ENCODE data around the gene ANKS4B. TPM values are rescaled to one million over a fixed set of nuclear protein-coding genes. Genes with fewer than 3 reads are reported as not detected.
"Not testable (repeated sequence)": the region's sequence is repeated elsewhere in the genome, so short reads cannot be mapped to it uniquely, and the experiment has no call there.

The ANKS4B gene
- total RNA-seq, 2 donors from 2014 or later = 0.78 TPM; not detected in 1

DNA sequence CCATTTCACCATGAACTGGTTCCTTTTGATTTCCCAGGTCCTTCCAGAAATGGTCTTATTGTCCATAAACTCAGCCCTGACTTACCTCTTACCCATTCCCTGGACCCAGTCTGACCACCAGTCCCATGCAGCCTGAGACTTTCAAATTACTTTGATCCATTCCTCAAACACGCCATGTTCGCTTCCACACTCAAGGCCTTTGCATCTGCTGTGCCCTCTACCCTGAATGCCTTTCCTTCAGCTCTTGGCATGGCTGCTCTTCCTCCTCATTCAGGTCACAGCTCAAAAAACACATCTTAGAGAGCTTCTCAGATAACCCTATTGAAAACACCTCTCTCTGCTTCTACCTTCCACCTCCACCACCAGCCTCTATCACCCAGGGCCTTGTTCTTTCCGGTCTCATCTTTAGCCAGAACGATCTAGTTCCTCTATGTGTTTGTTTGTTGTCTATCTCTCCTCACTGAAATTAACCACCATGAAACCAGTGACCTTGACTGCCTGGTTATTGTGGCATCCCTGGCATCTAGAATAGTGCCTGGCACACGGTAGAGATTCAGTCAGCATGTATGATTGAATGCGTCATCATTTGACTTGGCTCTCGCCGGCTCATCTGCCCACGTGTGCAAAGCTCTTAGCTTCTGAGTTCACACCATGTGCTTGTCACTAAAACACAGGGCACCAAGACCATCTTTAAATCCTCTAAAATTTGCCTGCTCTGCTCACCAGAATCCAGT is 31.8 kb downstream of the ANKS4B start:
- no peaks in the 10 kb centered on the region for H3K36me3 ChIP-seq (replicated peaks in 1 of 2; ENCODE audit: insufficient read depth in 1 of 2, low read depth in 2 of 2)
- no peaks in the 10 kb centered on the region for H3K9me3 ChIP-seq
- peaks cover 10% of the 10 kb centered on the region for H3K4me1 ChIP-seq
- TF ChIP-seq POLR2A (IDR thresholded peaks at IDR 0.05) = no peak
- TF ChIP-seq, protein P1, sequence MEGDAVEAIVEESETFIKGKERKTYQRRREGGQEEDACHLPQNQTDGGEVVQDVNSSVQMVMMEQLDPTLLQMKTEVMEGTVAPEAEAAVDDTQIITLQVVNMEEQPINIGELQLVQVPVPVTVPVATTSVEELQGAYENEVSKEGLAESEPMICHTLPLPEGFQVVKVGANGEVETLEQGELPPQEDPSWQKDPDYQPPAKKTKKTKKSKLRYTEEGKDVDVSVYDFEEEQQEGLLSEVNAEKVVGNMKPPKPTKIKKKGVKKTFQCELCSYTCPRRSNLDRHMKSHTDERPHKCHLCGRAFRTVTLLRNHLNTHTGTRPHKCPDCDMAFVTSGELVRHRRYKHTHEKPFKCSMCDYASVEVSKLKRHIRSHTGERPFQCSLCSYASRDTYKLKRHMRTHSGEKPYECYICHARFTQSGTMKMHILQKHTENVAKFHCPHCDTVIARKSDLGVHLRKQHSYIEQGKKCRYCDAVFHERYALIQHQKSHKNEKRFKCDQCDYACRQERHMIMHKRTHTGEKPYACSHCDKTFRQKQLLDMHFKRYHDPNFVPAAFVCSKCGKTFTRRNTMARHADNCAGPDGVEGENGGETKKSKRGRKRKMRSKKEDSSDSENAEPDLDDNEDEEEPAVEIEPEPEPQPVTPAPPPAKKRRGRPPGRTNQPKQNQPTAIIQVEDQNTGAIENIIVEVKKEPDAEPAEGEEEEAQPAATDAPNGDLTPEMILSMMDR (IDR thresholded peaks at IDR 0.05) = no peak
- H3K27ac ChIP-seq = no peak overlapping the region
- 80 to 85% methylated on average over 9 of the region's 9 CpGs for WGBS, 2 donors
- H3K27me3 ChIP-seq = no peaks in the 10 kb centered on the region
- DNase-seq = no peak
- no peak for ATAC-seq
- H3K4me3 ChIP-seq = no peak overlapping the region
- intact Hi-C loops (cut with DNase I) = no loop called here

DNA sequence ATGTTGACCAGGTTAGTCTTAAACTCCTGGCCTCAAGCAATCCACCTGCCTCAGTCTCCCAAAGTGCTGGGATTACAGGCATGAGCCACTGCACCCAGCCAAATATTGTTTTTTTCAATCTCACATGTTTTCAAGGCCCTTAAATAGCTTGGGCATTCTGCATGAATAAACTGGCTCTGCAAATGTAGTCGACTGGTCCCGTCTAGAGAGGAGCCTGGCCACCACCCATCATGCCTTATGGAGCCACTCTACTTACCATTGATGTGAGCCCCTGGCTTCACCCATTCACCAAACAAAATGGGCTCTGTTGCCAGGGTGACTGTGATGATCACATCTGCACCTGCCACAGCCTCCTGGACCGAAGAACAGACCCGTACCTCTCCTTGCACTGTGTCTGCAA is 33.8 kb downstream of the ANKS4B start:
- ATAC-seq (no peak), DNase-seq (no peak)
- Histone ChIP-seq H3K36me3 (replicated peaks in 1 of 2; ENCODE audit: insufficient read depth in 1 of 2, low read depth in 2 of 2) (no peaks in the 10 kb centered on the region), H3K9me3 (no peaks in the 10 kb centered on the region), H3K4me1 (no peaks in the 10 kb centered on the region), H3K27ac (no peak overlapping the region), H3K4me3 (no peak overlapping the region), H3K27me3 (no peaks in the 10 kb centered on the region)
- intact Hi-C loops (cut with DNase I) = no loop called here
- no peak for TF ChIP-seq POLR2A (IDR thresholded peaks at IDR 0.05)
- TF ChIP-seq, protein P1 (IDR thresholded peaks at IDR 0.05) = no peak
- 73 to 83% methylated on average over 4 of the region's 4 CpGs for WGBS, 2 donors

DNA sequence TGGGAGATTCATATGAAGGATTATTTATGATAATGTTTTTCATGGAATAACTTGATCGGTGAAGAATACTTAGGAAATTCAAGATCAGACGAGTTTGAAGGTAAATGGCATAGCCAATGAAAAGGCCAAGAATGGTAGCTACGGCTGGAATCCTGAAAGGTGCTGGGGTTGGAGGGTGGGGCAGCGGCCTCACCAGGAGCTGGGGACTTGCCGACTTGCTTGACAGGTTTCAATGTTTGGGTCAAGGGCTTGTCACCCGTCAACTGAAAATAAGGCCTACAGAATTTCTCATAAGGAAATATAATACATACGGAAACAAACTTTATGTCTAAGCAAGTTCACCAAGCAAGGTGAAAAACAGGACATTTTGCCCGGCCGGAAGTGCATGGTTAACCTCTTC is 34.7 kb downstream of the ANKS4B start:
- intact Hi-C loops (cut with DNase I) = no loop called here
- Histone ChIP-seq H3K36me3 (replicated peaks in 1 of 2; ENCODE audit: insufficient read depth in 1 of 2, low read depth in 2 of 2) (no peaks in the 10 kb centered on the region), H3K4me3 (no peak overlapping the region), H3K27ac (no peak overlapping the region), H3K27me3 (no peaks in the 10 kb centered on the region), H3K9me3 (no peaks in the 10 kb centered on the region), H3K4me1 (no peaks in the 10 kb centered on the region)
- TF ChIP-seq POLR2A (IDR thresholded peaks at IDR 0.05) = no peak
- TF ChIP-seq, protein P1 (IDR thresholded peaks at IDR 0.05) = no peak
- ATAC-seq = no peak
- 80 to 91% methylated on average over 9 of the region's 9 CpGs for WGBS, 2 donors
- DNase-seq = no peak

DNA sequence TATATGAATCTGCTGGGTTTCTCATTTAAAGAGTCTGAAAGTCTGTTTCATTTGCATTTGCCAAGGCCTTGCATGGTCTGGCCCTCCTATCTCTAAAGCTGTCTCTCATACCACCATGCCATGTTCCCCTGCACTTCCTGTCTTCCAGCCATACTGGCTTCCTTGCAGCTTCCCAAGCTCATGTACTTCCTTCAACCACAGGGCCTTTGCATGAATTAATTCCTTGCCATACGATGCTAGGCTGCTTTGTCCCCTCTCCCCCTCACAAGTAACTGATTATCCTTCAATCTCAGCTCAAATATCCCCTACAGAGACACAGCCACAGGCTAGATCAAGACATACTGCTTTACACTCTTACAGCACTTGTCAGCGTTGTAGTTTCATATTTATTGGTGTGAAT is 38.8 kb downstream of the ANKS4B start:
- DNase-seq = no peak

DNA sequence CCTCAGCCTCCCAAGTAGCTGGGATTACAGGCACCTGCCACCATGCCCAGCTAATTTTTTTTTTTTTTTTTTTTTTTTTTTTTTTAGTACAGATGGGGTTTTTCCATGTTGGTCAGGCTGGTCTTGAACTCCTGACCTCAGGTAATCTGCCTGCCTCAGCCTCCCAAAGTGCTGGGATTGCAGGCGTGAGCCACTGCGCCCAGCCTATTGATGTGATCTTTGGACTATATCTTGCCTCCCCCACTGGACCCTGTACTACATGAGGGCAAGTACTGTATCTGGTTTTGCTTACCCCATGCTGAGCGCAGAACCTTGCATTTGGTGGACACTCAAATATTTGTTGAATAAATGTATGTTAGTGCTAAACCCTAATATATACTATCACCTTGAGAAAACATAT is 39.3 kb downstream of the ANKS4B start:
- ATAC-seq; H3K4me3 ChIP-seq; intact Hi-C loops (cut with DNase I); H3K27me3 ChIP-seq; H3K9me3 ChIP-seq; H3K4me1 ChIP-seq; H3K36me3 ChIP-seq (replicated peaks in 1 of 2; ENCODE audit: insufficient read depth in 1 of 2, low read depth in 2 of 2); H3K27ac ChIP-seq; DNase-seq: not testable (repeated sequence)
- WGBS, 2 donors = 83 to 93% methylated on average over 3 of the region's 3 CpGs

More for the DNA sequence above, 38.8 kb downstream of the ANKS4B start:
- no peak for ATAC-seq
- H3K36me3 ChIP-seq (replicated peaks in 1 of 2; ENCODE audit: insufficient read depth in 1 of 2, low read depth in 2 of 2) = no peaks in the 10 kb centered on the region
- TF ChIP-seq, protein P1 (IDR thresholded peaks at IDR 0.05) = no peak
- no peak for TF ChIP-seq POLR2A (IDR thresholded peaks at IDR 0.05)
- WGBS, 2 donors = 55 to 75% methylated on average over 2 of the region's 2 CpGs
- H3K4me3 ChIP-seq = no peak overlapping the region
- no peaks in the 10 kb centered on the region for H3K4me1 ChIP-seq
- no peaks in the 10 kb centered on the region for H3K9me3 ChIP-seq
- no peaks in the 10 kb centered on the region for H3K27me3 ChIP-seq
- intact Hi-C loops (cut with DNase I) = no loop called here
- H3K27ac ChIP-seq = no peak overlapping the region

All from body of pancreas (tissue), 4 donors.